ENCODE measurements around the gene SULF2.

The SULF2 gene

GRCh38 chr20:47735412-47736400, 49.6 kb downstream of the SULF2 start:
- DNase-seq: no peak

DNA sequence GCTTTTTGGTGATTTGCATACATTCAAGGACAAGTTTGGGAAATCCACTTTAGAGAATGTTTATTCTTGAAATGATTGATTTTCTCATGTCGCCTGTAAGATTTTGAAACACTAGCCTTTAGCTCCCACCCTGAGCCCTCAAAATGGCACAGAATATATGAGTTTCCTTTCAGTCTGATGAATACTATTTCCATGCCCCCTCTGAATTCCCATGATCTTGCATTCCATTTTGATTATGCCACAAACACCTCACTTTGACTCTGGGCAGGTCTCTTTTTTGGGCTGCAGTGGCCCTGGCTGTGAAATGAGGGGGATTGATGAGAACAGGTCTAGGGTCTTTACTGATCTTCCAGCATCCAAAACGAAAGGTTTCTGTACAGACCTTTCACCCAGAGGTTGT, 50.4 kb downstream of the SULF2 start:
- DNase-seq: no peak

GRCh38 chr20:47733892-47734291, 51.4 kb downstream of the SULF2 start:
- DNase-seq: no peak

DNA sequence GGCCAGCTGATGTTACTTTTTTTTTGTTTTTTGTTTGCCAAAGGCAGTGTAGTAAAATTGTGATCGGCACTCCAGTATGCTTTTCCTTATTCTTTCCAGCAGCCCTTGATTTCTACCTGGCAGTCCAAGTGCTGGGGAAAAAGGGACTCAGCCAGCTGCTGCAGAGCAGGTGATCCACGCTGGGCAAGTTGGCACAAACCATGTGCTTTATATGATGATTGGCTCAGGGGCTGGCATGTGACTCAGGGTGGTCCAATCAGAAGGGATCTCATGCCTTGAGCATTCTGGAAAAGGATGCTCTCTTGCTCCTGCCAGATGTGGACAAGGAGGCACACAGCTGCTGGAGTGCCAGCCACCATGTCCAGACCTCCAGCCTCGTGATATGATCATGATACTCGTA, 54.5 kb downstream of the SULF2 start:
- no peak for DNase-seq

DNA sequence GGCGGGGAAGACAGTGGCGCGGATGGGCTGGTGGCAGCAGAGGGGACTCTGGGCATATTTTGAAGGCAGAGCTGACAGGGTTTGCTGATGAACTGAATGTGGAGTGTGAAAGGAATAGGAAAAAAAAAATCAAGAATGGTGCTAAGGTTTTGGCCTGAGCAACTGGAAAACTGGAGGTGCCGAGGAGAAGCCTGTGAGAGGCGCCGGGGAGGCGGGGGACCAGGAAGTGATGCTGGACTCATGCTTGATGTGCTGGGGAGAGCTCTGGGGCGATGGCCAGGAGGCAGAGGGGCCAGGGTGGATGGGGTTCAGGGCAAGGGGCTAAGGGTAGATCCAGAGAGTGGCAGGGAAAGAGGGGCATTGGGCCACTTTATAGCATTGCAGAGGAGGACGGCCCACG, 55.8 kb downstream of the SULF2 start:
- no peak for DNase-seq

DNA sequence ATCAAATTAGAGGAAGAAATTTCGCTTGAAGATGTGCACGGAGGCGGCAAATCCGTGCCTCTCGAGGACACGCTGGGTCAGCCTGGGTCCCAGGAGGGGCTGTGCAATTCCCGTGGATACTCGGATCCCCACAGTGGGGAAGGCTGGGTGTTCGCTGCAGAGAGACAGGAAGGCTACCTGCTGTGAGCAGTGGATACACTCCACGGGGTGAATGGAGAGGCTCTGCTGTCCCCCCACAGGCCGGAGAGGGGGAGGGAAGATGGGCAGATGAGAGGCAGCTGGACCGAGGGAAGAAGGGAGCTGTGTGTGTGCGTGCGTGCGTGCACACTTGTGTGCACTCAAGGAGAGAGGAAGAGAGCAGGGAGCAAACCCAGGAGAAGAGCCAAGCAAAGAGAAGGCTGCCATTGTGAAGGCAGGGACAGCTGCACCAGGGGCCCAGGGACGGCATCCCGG, 57.3 kb downstream of the SULF2 start:
- peak; percentile 31 for DNase-seq

- no peak for DNase-seq
These were observed 58.0 kb downstream of the SULF2 start for GRCh38 chr20:47727170-47727880.

GRCh38 chr20:47726632-47727031, 58.6 kb downstream of the SULF2 start:
- no peak for DNase-seq

- peak; percentile 73 for DNase-seq
These were observed 59.9 kb downstream of the SULF2 start for GRCh38 chr20:47725248-47725973.

DNA sequence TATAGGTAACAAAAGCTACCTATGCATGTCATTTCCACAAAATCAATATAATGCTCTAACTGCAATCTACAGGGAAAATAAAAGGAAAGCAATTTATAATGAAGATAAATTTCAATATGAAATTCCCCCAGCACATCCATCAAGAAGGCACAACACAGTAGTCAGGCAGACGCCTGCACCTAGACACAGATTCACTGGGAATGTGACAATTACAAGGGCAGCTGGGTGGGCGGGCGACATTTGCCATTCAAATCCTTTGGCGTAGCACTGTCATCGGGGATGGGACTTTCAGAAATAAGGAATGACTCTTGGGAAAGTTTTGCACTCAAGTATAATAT, 60.4 kb downstream of the SULF2 start:
- no peak for DNase-seq

DNA sequence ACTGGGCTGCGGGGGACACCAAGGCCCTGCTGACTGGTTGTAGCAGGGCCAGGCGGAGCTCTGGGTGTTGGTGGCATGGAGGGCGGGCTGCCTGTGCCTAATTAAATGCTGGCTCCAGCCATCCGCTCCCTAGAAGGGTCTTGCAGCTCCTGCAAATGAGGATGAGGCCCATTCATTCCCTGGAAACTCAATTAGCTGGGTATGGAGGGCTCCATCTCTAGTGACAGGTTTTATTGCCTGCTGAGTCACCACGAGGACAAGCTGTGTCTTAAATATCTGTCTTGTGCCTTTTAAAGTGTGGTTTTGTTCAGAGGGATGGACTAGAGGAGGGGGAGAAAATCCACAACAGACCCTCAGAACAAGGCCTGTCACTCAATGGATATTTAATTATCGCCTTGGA, 60.9 kb downstream of the SULF2 start:
- DNase-seq: no peak

DNA sequence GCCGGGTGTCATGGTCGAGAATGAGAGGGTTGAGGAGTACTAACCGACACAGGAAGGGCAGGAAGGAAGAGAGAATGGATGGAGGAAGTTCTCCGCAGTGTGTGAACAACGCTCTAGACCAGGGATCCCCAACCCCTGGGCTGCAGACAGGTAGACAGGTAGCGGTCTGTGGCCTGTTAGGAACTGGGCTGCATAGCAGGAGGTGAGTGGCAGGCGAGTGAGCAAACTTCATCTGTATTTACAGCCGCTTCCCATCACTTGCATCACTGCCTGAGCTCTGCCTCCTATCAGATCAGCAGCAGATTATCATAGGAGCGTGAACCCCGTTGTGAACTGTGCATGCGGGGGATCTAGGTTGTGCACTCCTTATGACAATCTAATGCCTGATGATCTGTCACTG, 62.0 kb downstream of the SULF2 start:
- no peak for DNase-seq

DNA sequence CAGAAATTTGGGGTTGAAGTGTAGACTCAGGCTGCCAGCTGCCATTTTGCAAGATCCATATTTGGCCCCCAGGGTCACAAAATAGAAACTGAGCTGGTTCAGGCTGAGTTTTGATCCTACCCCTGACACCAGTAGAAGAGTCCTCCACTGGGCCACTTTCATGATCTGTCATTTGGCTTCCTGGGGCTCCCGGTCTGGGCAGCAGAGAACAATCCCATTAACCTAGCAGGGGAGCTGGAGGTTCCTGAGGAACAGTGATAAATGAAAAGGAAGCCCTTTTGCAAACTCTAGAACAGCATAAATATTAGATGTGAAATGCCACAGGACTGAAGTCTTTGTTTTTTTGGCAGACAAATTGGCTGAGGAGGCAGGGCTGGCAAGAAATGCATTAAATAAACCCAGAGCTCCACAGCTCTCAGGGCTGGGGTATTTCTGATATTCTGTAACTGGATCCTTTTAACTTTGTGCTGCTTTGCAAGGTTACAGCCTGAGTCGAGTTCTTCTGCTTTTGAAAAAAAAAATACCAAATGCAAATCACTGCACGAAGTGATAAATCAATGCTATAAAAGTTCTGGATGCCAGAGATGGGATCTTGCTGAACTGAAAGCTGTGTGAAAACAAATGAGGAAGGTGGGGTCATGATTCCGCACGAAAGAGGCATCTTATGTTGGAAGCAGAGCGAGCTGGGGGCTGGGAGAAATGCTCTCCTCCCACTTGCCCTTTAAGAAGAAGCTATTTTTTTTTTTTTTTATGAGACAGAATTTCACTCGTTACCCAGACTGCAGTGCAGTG, 64.4 kb downstream of the SULF2 start:
- no peak for DNase-seq

DNA sequence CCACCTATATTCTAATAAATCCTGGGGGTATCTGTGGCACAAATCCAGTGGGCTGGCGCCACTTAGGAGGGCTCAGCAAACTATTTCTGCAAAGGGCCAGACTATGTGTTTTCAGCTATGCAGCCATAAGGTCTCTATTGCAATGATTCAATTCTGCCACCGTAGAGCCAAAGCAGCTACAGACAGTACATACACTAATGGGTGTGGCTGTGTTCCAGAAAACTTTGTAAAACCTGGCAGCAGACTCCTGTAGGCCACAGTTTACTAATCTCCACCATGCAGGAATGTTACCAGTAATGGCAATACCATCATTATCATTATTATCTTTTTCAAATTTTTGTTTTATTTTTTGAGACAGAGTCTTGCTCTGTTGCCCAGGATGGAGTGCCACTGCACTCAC, 65.7 kb downstream of the SULF2 start:
- no peak for DNase-seq

GRCh38 chr20:47719211-47719610, 66.1 kb downstream of the SULF2 start:
- no peak for DNase-seq

- DNase-seq: no peak
These were observed 66.9 kb downstream of the SULF2 start for GRCh38 chr20:47718398-47718797.

DNA sequence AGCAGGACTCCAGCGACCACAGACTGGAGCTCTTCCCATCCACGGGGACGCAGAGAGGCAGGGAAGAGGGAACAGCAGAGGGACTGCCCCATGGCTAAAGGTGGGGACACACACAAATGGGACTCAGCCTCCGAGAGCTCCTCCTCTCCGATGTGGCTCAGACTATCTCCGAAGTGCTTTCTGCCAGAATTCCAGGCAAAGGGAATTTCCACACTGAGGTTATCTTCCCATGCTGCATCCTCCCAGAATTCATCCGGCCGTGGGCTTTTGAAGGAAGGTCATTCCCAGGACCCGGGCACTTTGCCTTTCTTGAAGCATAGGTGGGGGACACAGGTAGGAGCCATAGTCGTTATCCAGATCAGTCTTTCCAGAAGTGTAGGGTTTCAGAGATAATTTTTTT, 67.9 kb downstream of the SULF2 start:
- no peak for DNase-seq

GRCh38 chr20:47713878-47714450, 71.3 kb downstream of the SULF2 start:
- no peak for DNase-seq

- no peak for DNase-seq
These were observed 72.1 kb downstream of the SULF2 start for GRCh38 chr20:47713163-47713562.

DNA sequence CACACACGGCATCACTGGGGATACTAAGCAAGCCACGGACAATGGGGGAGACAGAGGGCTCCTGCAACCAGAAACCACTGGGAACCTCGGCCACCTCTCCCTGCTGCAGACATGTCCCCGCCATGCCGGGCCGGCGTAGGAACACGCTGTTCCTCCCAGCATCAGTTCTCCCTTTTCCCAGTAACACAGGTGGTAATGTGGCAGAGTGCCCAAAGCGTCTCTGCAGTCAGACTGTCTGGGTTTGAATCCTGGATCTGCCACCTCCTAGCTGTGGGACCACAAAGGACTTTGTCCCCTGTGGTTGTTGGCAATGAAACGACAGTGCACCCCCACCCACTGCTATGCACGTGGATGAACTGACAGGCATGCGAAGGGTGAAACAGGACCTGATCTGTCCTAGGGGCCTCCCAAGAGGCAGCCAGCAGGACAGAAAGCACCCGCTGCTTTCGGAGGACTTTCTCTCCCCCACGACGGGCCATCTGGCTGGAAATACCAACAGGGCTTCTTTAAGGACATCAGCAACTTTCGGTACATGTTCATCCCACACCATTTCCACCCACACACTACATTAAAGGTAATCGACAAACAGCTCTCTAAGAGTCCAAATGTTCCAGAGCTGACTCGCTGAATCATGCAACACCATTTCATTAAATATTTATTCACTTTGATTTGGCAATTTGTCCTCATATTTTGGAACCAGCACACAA, 74.1 kb downstream of the SULF2 start:
- DNase-seq: no peak

- no peak for DNase-seq
These were observed 74.6 kb downstream of the SULF2 start for GRCh38 chr20:47710665-47711045.
